Measurements from ENCODE around the gene RRN3. TPM values are rescaled to one million over a fixed set of nuclear protein-coding genes. Genes with fewer than 3 reads are reported as not detected.
A peak's percentile ranks its signal among the peaks of the same experiment; 100 is the strongest.
"Not testable (repeated sequence)": the region's sequence is repeated elsewhere in the genome, so short reads cannot be mapped to it uniquely, and the experiment has no call there.

Gene RRN3
- total RNA-seq, 1 donor from 2014 or later = 24.2 TPM

GRCh38 chr16:15016951-15017580 is 77.0 kb downstream of the RRN3 start:
- ATAC-seq (ENCODE audit: poor library complexity) = peak; percentile 83
- intact Hi-C loops (cut with DNase I); DNase-seq: not testable (repeated sequence)

DNA sequence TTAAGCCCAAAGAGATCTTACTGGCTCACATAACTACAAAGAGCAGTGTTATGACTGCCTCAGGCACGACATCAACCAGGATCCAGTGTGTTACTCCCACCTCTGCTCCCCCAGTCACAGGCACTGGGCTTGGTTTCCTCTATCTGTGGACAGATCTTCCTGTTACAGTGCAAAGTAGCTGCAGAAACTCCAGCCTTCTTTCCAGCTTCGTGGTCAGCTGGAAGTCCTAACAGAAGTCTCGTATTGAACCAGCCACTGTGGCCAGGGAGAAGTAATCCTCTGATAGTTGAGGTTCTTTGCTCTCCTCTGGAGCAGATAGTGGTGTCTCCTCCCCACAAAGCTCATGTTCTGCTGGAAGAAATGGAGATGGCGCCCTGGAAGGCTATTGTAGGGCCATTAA is 77.7 kb downstream of the RRN3 start:
- intact Hi-C loops (cut with DNase I); DNase-seq; ATAC-seq (ENCODE audit: poor library complexity): not testable (repeated sequence)

DNA sequence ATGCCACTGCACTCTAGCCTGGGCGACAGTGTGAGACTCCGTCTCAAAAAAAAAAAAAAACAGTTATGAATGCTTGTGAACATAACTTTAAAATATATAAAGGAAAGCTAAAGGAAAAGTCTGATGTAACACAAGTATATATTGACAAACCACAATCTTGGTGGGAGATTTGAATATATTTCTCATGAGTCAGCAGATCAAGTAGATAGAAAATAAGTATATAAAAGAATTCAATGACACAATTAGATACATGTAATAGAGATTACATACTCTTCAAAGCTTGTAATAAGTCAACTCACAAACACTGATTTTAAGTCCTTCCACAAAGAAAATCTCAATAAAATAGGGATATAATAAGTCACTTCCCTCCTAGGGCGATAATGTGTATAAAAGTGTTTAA is 78.4 kb downstream of the RRN3 start:
- ATAC-seq (ENCODE audit: poor library complexity); intact Hi-C loops (cut with DNase I); DNase-seq: not testable (repeated sequence)

DNA sequence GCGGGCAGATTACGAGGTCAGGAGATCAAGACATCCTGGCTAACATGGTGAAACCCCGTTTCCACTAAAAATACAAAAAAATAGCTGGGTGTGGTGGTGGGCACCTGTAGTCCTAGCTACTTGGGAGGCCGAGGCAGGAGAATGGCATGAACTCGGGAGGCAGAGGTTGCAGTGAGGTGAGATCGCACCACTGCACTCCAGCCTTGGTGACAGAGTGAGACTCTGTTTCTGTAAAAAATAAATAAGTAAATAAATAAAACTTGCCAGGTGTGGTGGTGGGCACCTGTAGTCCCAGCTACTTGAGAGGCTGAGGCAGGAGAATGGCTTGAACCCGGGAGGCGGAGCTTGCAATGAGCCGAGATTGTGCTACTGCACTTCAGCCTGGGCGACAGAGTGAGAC is 81.1 kb downstream of the RRN3 start:
- intact Hi-C loops (cut with DNase I); DNase-seq; ATAC-seq (ENCODE audit: poor library complexity): not testable (repeated sequence)

Small RNA genes lying within 50 kb of the gene (microRNA-seq; reads per million reads assigned to microRNA genes)
- gene MIR1972-1 (not detected), gene MIR6511B2 (not detected)

Other genes with a start within 250 kb of the RRN3 start
- 38.1 TPM for gene NPIPA1, start 156.8 kb downstream of the RRN3 start, total RNA-seq
- 72.6 TPM for gene PDXDC1, start 119.2 kb downstream of the RRN3 start, total RNA-seq
- 23.3 TPM for gene NTAN1, start 38.2 kb downstream of the RRN3 start, total RNA-seq

Measured in Right ventricle myocardium superior (tissue), 1 donor.